Skeletal muscle satellite cell (primary cell): ENCODE results near the gene RCOR2.

Source experiments
- H3K27me3 ChIP-seq: 2 replicates; pipeline ENCODE4 v1.7.0; 2013; ENCODE audit warnings: low read length; ENCODE audit not compliant: control insufficient read depth, insufficient read depth
- H3K36me3 ChIP-seq: 2 replicates; pipeline ENCODE4 v1.7.0; 2013; ENCODE audit warnings: mild to moderate bottlenecking, control low read depth, low read length; ENCODE audit not compliant: insufficient read depth
- H3K4me1 ChIP-seq: 2 replicates; pipeline ENCODE4 v1.7.0; 2013; ENCODE audit warnings: low read length; ENCODE audit not compliant: control insufficient read depth, insufficient read depth
- H3K4me2 ChIP-seq: 2 replicates; pipeline ENCODE4 v1.7.0; 2013; ENCODE audit warnings: mild to moderate bottlenecking, low read length
- H3K4me3 ChIP-seq: 2 replicates; pipeline ENCODE4 v1.7.0; 2013; ENCODE audit warnings: low read length
- H3K9ac ChIP-seq: 2 replicates; pipeline ENCODE4 v1.7.0; 2013; ENCODE audit warnings: mild to moderate bottlenecking, low read depth, low read length, moderate library complexity
- H3K9me3 ChIP-seq: replicated peaks from 2 replicates; pipeline ENCODE4 v1.7.0; 2013; ENCODE audit warnings: mild to moderate bottlenecking, control low read depth, low read length

RCOR2 gene

GRCh38 chr11:63920939-63921417, 4.0 kb upstream of the RCOR2 start:
- Histone ChIP-seq H3K9ac (no peak overlapping the region), H3K4me1 (peaks cover 38% of the 10 kb centered on the region), H3K36me3 (no peaks in the 10 kb centered on the region), H3K27me3 (peaks cover 17% of the 10 kb centered on the region), H3K4me3 (no peak overlapping the region), H3K4me2 (no peak overlapping the region), H3K9me3 (no peaks in the 10 kb centered on the region)

GRCh38 chr11:63920126-63920938, 3.4 kb upstream of the RCOR2 start:
- no peak overlapping the region for H3K4me3 ChIP-seq
- H3K36me3 ChIP-seq: no peaks in the 10 kb centered on the region
- peaks cover 17% of the 10 kb centered on the region for H3K27me3 ChIP-seq
- peaks cover 38% of the 10 kb centered on the region for H3K4me1 ChIP-seq
- H3K9ac ChIP-seq: no peak overlapping the region
- H3K4me2 ChIP-seq: peak overlapping the region; percentile 85
- no peaks in the 10 kb centered on the region for H3K9me3 ChIP-seq

GRCh38 chr11:63919267-63920125, 2.5 kb upstream of the RCOR2 start:
- Histone ChIP-seq H3K4me1 (peaks cover 38% of the 10 kb centered on the region), H3K9me3 (no peaks in the 10 kb centered on the region), H3K27me3 (peaks cover 17% of the 10 kb centered on the region), H3K36me3 (no peaks in the 10 kb centered on the region), H3K4me2 (peak overlapping the region; percentile 85), H3K9ac (peak overlapping the region; percentile 54), H3K4me3 (peak overlapping the region; percentile 55)

GRCh38 chr11:63918507-63919191, 1.7 kb upstream of the RCOR2 start:
- H3K36me3 ChIP-seq: no peaks in the 10 kb centered on the region
- H3K9me3 ChIP-seq: no peaks in the 10 kb centered on the region
- no peak overlapping the region for H3K9ac ChIP-seq
- peaks cover 17% of the 10 kb centered on the region for H3K27me3 ChIP-seq
- H3K4me1 ChIP-seq: peaks cover 38% of the 10 kb centered on the region
- no peak overlapping the region for H3K4me3 ChIP-seq
- H3K4me2 ChIP-seq: peak overlapping the region; percentile 91

- peaks cover 38% of the 10 kb centered on the region for H3K4me1 ChIP-seq
- H3K4me2 ChIP-seq: peak overlapping the region; percentile 91
- no peaks in the 10 kb centered on the region for H3K36me3 ChIP-seq
- H3K27me3 ChIP-seq: peaks cover 12% of the 10 kb centered on the region
- peak overlapping the region; percentile 28 for H3K9ac ChIP-seq
- H3K4me3 ChIP-seq: peak overlapping the region; percentile 71
- H3K9me3 ChIP-seq: no peaks in the 10 kb centered on the region
Observed at GRCh38 chr11:63917692-63918506, 935 bp upstream of the RCOR2 start.

GRCh38 chr11:63915961-63916836, 765 bp downstream of the RCOR2 start:
- Histone ChIP-seq H3K9ac (no peak overlapping the region), H3K27me3 (peaks cover 4% of the 10 kb centered on the region), H3K4me2 (peak overlapping the region; percentile 91), H3K9me3 (no peaks in the 10 kb centered on the region), H3K4me1 (peaks cover 38% of the 10 kb centered on the region), H3K36me3 (no peaks in the 10 kb centered on the region), H3K4me3 (peak overlapping the region; percentile 71)

GRCh38 chr11:63914896-63915691, 1.9 kb downstream of the RCOR2 start:
- H3K36me3 ChIP-seq: no peaks in the 10 kb centered on the region
- H3K4me3 ChIP-seq: no peak overlapping the region
- peaks cover 33% of the 10 kb centered on the region for H3K4me1 ChIP-seq
- no peaks in the 10 kb centered on the region for H3K9me3 ChIP-seq
- no peak overlapping the region for H3K4me2 ChIP-seq
- peaks cover 3% of the 10 kb centered on the region for H3K27me3 ChIP-seq
- H3K9ac ChIP-seq: no peak overlapping the region

GRCh38 chr11:63913866-63914830, 2.8 kb downstream of the RCOR2 start:
- peaks cover 3% of the 10 kb centered on the region for H3K27me3 ChIP-seq
- no peaks in the 10 kb centered on the region for H3K9me3 ChIP-seq
- no peak overlapping the region for H3K4me2 ChIP-seq
- H3K4me1 ChIP-seq: peaks cover 24% of the 10 kb centered on the region
- no peaks in the 10 kb centered on the region for H3K36me3 ChIP-seq
- no peak overlapping the region for H3K9ac ChIP-seq
- no peak overlapping the region for H3K4me3 ChIP-seq

GRCh38 chr11:63912678-63913077, 4.3 kb downstream of the RCOR2 start:
- Histone ChIP-seq H3K9me3 (no peaks in the 10 kb centered on the region), H3K36me3 (peaks cover 8% of the 10 kb centered on the region), H3K9ac (no peak overlapping the region)

More at GRCh38 chr11:63912678-63913077, 4.3 kb downstream of the RCOR2 start:
- Histone ChIP-seq H3K4me2 (no peak overlapping the region), H3K4me1 (peaks cover 19% of the 10 kb centered on the region), H3K27me3 (peaks cover 3% of the 10 kb centered on the region), H3K4me3 (no peak overlapping the region)
